ENCODE data around the gene CACNA1C.
"Not testable (repeated sequence)": the region's sequence is repeated elsewhere in the genome, so short reads cannot be mapped to it uniquely, and the experiment has no call there.

Gene CACNA1C

DNA sequence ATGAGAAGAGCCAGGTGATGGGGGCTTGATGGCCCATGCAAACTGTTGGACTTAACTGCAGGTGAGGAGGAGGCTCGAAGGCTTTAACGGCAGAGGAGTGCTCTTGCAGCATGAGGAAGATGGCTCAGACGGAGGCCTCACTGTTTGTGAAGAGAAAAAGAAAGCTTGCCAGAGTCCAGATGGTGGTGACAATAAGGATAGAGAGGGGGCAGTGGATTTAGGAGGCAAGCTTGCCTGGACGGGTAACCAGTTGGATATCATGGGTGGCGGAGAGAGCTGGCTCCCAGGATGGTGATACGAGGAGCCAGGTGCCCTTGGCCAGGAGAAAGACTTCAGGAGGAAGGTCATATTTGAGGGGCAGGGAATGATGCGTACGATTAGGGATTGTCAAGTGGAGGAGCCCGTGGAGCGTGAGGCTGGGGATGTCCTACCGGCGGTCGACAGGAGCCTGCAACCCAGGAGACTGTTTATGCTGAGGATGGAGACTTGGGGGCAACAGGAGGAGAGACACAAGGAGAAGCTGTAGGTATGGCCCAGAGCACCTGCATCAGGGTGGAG, 71.8 kb downstream of the CACNA1C start:
- ATAC-seq (ENCODE audit: low read depth) (no peak), DNase-seq (ENCODE audit: low spot score) (no peak)
- Histone ChIP-seq H3K27ac (ENCODE audit: poor library complexity, severe bottlenecking) (no peak overlapping the region), H3K36me3 (ENCODE audit: low read depth) (no peaks in the 10 kb centered on the region), H3K9me3 (ENCODE audit: severe bottlenecking) (no peaks in the 10 kb centered on the region), H3K27me3 (ENCODE audit: insufficient read depth, poor library complexity, severe bottlenecking) (peaks cover 37% of the 10 kb centered on the region), H3K4me1 (ENCODE audit: insufficient read depth, poor library complexity, severe bottlenecking) (peaks cover 8% of the 10 kb centered on the region), H3K4me3 (ENCODE audit: severe bottlenecking) (no peak overlapping the region)
- no peak for TF ChIP-seq CTCF (IDR thresholded peaks at IDR 0.05; ENCODE audit: poor library complexity, severe bottlenecking)

DNA sequence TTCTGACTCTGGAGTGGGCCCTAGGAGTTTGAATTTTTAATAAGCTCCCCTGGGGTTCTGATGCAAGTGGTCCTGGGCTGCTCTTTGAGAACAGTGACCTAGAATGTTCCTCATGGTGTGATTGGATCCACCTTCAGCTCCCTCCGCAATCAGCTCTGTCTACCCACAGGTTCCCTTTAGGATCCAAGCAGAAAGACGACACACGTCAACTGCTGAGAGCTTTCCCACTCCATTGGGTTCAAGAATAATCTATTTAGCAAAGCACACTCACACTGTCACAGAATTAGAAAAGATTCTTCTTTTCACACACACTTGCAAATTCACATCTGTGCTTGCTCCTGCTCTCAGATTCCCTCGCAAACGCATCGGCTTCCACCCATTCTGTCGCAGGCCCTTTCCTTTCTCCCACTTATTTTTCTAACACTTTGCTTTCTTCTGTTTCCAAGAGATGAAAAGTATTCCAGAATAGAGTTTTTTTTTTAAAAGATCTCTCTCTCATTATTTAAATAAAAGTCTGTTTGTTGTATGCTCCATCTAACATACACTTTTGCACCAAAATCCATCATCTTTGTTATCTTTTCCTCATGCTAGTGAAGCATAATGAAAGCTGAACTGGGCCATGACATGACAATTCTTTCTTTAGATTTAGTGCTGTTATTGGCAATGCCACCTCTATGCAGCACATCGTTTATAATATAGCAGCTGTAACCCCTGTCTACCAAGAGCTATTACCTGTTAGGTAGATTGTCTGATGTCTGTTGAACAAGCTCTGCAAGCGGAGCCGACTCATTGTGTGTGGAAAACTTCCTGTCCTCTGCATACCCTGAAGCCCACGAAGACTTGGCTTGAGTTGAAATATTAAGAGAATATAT, 73.1 kb downstream of the CACNA1C start:
- DNase-seq (ENCODE audit: low spot score) (no peak), ATAC-seq (ENCODE audit: low read depth) (no peak)
- no peaks in the 10 kb centered on the region for H3K36me3 ChIP-seq (ENCODE audit: low read depth)
- no peak overlapping the region for H3K27ac ChIP-seq (ENCODE audit: poor library complexity, severe bottlenecking)
- H3K27me3 ChIP-seq (ENCODE audit: insufficient read depth, poor library complexity, severe bottlenecking): peaks cover 23% of the 10 kb centered on the region
- H3K4me1 ChIP-seq (ENCODE audit: insufficient read depth, poor library complexity, severe bottlenecking): peaks cover 11% of the 10 kb centered on the region
- no peaks in the 10 kb centered on the region for H3K9me3 ChIP-seq (ENCODE audit: severe bottlenecking)
- no peak for TF ChIP-seq CTCF (IDR thresholded peaks at IDR 0.05; ENCODE audit: poor library complexity, severe bottlenecking)
- no peak overlapping the region for H3K4me3 ChIP-seq (ENCODE audit: severe bottlenecking)

GRCh38 chr12:2126676-2127406, 74.1 kb downstream of the CACNA1C start:
- Histone ChIP-seq H3K27me3 (ENCODE audit: insufficient read depth, poor library complexity, severe bottlenecking) (peaks cover 14% of the 10 kb centered on the region), H3K4me1 (ENCODE audit: insufficient read depth, poor library complexity, severe bottlenecking) (peaks cover 11% of the 10 kb centered on the region), H3K4me3 (ENCODE audit: severe bottlenecking) (no peak overlapping the region), H3K36me3 (ENCODE audit: low read depth) (no peaks in the 10 kb centered on the region), H3K27ac (ENCODE audit: poor library complexity, severe bottlenecking) (no peak overlapping the region), H3K9me3 (ENCODE audit: severe bottlenecking) (no peaks in the 10 kb centered on the region)
- no peak for ATAC-seq (ENCODE audit: low read depth)
- no peak for TF ChIP-seq CTCF (IDR thresholded peaks at IDR 0.05; ENCODE audit: poor library complexity, severe bottlenecking)
- DNase-seq (ENCODE audit: low spot score): no peak

- Histone ChIP-seq H3K4me1 (ENCODE audit: insufficient read depth, poor library complexity, severe bottlenecking) (peaks cover 11% of the 10 kb centered on the region), H3K27ac (ENCODE audit: poor library complexity, severe bottlenecking) (no peak overlapping the region), H3K4me3 (ENCODE audit: severe bottlenecking) (no peak overlapping the region), H3K27me3 (ENCODE audit: insufficient read depth, poor library complexity, severe bottlenecking) (peaks cover 7% of the 10 kb centered on the region), H3K9me3 (ENCODE audit: severe bottlenecking) (no peaks in the 10 kb centered on the region), H3K36me3 (ENCODE audit: low read depth) (no peaks in the 10 kb centered on the region)
- DNase-seq (ENCODE audit: low spot score) (no peak), ATAC-seq (ENCODE audit: low read depth) (peak; percentile 98)
- no peak for TF ChIP-seq CTCF (IDR thresholded peaks at IDR 0.05; ENCODE audit: poor library complexity, severe bottlenecking)
Measured at GRCh38 chr12:2129076-2129475, 76.3 kb downstream of the CACNA1C start.

GRCh38 chr12:2135661-2136418, 83.1 kb downstream of the CACNA1C start:
- ATAC-seq (ENCODE audit: low read depth); H3K4me1 ChIP-seq (ENCODE audit: insufficient read depth, poor library complexity, severe bottlenecking); H3K36me3 ChIP-seq (ENCODE audit: low read depth); DNase-seq (ENCODE audit: low spot score); H3K27ac ChIP-seq (ENCODE audit: poor library complexity, severe bottlenecking); H3K9me3 ChIP-seq (ENCODE audit: severe bottlenecking); H3K27me3 ChIP-seq (ENCODE audit: insufficient read depth, poor library complexity, severe bottlenecking); H3K4me3 ChIP-seq (ENCODE audit: severe bottlenecking): not testable (repeated sequence)

All from RWPE2 (cell line).